H9 (cell line): Measurements from ENCODE around the gene DNASE1L2. TPM values are rescaled to one million over a fixed set of nuclear protein-coding genes. Genes with fewer than 3 reads are reported as not detected.

Source experiments
- DNase-seq: peaks from one replicate; pipeline ENCODE4 v3.0.0-alpha.2; 2017
- H2AFZ ChIP-seq: one replicate; pipeline ENCODE4 v1.6.1; 2013; ENCODE audit warnings: mild to moderate bottlenecking, low read length, control low read depth, moderate library complexity
- H2AK5ac ChIP-seq: 2 replicates; pipeline ENCODE4 v1.6.1; 2013; ENCODE audit warnings: low read length, control low read depth, mixed read lengths; ENCODE audit not compliant: insufficient read length
- H2BK120ac ChIP-seq: one replicate; pipeline ENCODE4 v1.6.1; 2013; ENCODE audit warnings: low read depth, mild to moderate bottlenecking, low read length, control low read depth, inconsistent platforms; ENCODE audit not compliant: poor library complexity, severe bottlenecking
- H2BK12ac ChIP-seq: 2 replicates; pipeline ENCODE4 v1.6.1; 2013; ENCODE audit warnings: low read length, control low read depth, mixed read lengths, low read depth; ENCODE audit not compliant: insufficient read length
- H2BK15ac ChIP-seq: 2 replicates; pipeline ENCODE4 v1.6.1; 2013; ENCODE audit warnings: low read depth, low read length, control low read depth
- H2BK20ac ChIP-seq: one replicate; pipeline ENCODE4 v1.6.1; 2013; ENCODE audit warnings: low read depth, mild to moderate bottlenecking, low read length, control low read depth, inconsistent platforms; ENCODE audit not compliant: poor library complexity, severe bottlenecking
- H2BK5ac ChIP-seq: 2 replicates; pipeline ENCODE4 v1.6.1; 2013; ENCODE audit warnings: low read length, control low read depth, mixed read lengths; ENCODE audit not compliant: insufficient read length
- H3K14ac ChIP-seq: 2 replicates; pipeline ENCODE4 v1.6.1; 2013; ENCODE audit warnings: low read length, control low read depth; ENCODE audit not compliant: insufficient read depth
- H3K18ac ChIP-seq: 2 replicates; pipeline ENCODE4 v1.6.1; 2013; ENCODE audit warnings: low read depth, mild to moderate bottlenecking, mixed read lengths, low read length, control low read depth; ENCODE audit not compliant: insufficient read length
- H3K23ac ChIP-seq: 2 replicates; pipeline ENCODE4 v1.6.1; 2013; ENCODE audit warnings: low read length, control low read depth, mixed read lengths, low read depth; ENCODE audit not compliant: insufficient read length
- H3K23me2 ChIP-seq: 2 replicates; pipeline ENCODE4 v1.6.1; 2013; ENCODE audit warnings: low read depth, mild to moderate bottlenecking, mixed read lengths, low read length, control low read depth; ENCODE audit not compliant: insufficient read length, poor library complexity, severe bottlenecking
- H3K27ac ChIP-seq: 2 replicates; pipeline ENCODE4 v1.5.1; 2013; ENCODE audit warnings: low read length, control low read depth, mixed read lengths, low read depth; ENCODE audit not compliant: insufficient read length
- H3K27me3 ChIP-seq: 2 replicates; pipeline ENCODE4 v1.6.1; 2013; ENCODE audit warnings: low read length, control low read depth, inconsistent platforms; ENCODE audit not compliant: insufficient read depth
- H3K4ac ChIP-seq: 2 replicates; pipeline ENCODE4 v1.6.1; 2013; ENCODE audit warnings: low read depth, mild to moderate bottlenecking, control low read depth, inconsistent platforms, low read length, moderate library complexity
- H3K4me1 ChIP-seq: 2 replicates; pipeline ENCODE4 v1.6.1; 2013; ENCODE audit warnings: low read length, control low read depth, inconsistent platforms; ENCODE audit not compliant: insufficient read depth
- H3K4me2 ChIP-seq: 2 replicates; pipeline ENCODE4 v1.6.1; 2013; ENCODE audit warnings: low read length, control low read depth, mixed read lengths; ENCODE audit not compliant: insufficient read length, insufficient read depth
- H3K56ac ChIP-seq: 2 replicates; pipeline ENCODE4 v1.6.1; 2013; ENCODE audit warnings: low read depth, mild to moderate bottlenecking, mixed read lengths, low read length, control low read depth; ENCODE audit not compliant: insufficient read length
- H3K79me1 ChIP-seq: 2 replicates; pipeline ENCODE4 v1.6.1; 2013; ENCODE audit warnings: low read depth, mild to moderate bottlenecking, moderate library complexity, low read length, control low read depth, inconsistent platforms; ENCODE audit not compliant: insufficient read depth, poor library complexity, severe bottlenecking
- H3K79me2 ChIP-seq: 2 replicates; pipeline ENCODE4 v1.6.1; 2013; ENCODE audit warnings: low read length, control low read depth, inconsistent platforms; ENCODE audit not compliant: insufficient read depth
- H3K9ac ChIP-seq: 2 replicates; pipeline ENCODE4 v1.6.1; 2013; ENCODE audit warnings: low read length, control low read depth, mixed read lengths; ENCODE audit not compliant: insufficient read length; ENCODE audit errors: extremely low read depth
- H3K9me3 ChIP-seq: one replicate; pipeline ENCODE4 v1.6.1; 2013; ENCODE audit warnings: low read depth, low read length, inconsistent platforms; ENCODE audit not compliant: control insufficient read depth
- H3T11ph ChIP-seq: one replicate; pipeline ENCODE4 v1.6.1; 2013; ENCODE audit warnings: mild to moderate bottlenecking, low read length, control low read depth, inconsistent platforms
- H4K20me1 ChIP-seq: one replicate; pipeline ENCODE4 v1.6.1; 2013; ENCODE audit not compliant: control insufficient read depth, insufficient read length, insufficient read depth
- H4K5ac ChIP-seq: 2 replicates; pipeline ENCODE4 v1.6.1; 2013; ENCODE audit warnings: low read depth, mild to moderate bottlenecking, mixed read lengths, low read length, control low read depth; ENCODE audit not compliant: insufficient read length
- H4K8ac ChIP-seq: replicated peaks from 2 replicates; pipeline ENCODE4 v1.6.1; 2013; ENCODE audit warnings: low read length, control low read depth, mixed read lengths, low read depth; ENCODE audit not compliant: insufficient read length
- H4K91ac ChIP-seq: 2 replicates; pipeline ENCODE4 v1.6.1; 2013; ENCODE audit warnings: low read depth, mild to moderate bottlenecking, moderate library complexity, mixed read lengths, low read length, control low read depth; ENCODE audit not compliant: insufficient read length
- H3K27ac Mint-ChIP-seq, 3 experiments: 2 replicates in 2 of 3; 3 replicates in 1 of 3; pipeline ENCODE4 v1.8.0; 2020 to 2021; ENCODE audit warnings: mixed read lengths in 3 of 3, mild to moderate bottlenecking in 1 of 3, moderate library complexity in 1 of 3
- H3K27me3 Mint-ChIP-seq: 2 replicates; pipeline ENCODE4 v1.8.0; 2021; ENCODE audit warnings: low read depth, mild to moderate bottlenecking, moderate library complexity, mixed read lengths
- H3K36me3 Mint-ChIP-seq, 3 experiments: 2 replicates in 2 of 3; 3 replicates in 1 of 3; pipeline ENCODE4 v1.8.0; 2020 to 2021; ENCODE audit warnings: low read depth in 3 of 3, mixed read lengths in 3 of 3; ENCODE audit not compliant: insufficient read depth in 1 of 3
- H3K4me1 Mint-ChIP-seq, 2 experiments: 2 replicates each; pipeline ENCODE4 v1.8.0; 2020; ENCODE audit warnings: mixed read lengths in 2 of 2
- H3K4me3 Mint-ChIP-seq, 2 experiments: 2 replicates in 1 of 2; 3 replicates in 1 of 2; pipeline ENCODE4 v1.8.0; 2020 to 2021; ENCODE audit warnings: mild to moderate bottlenecking in 2 of 2, mixed read lengths in 2 of 2, moderate library complexity in 1 of 2
- H3K9me3 Mint-ChIP-seq, 2 experiments: 2 replicates in 1 of 2; 3 replicates in 1 of 2; pipeline ENCODE4 v1.8.0; 2020; ENCODE audit warnings: mild to moderate bottlenecking in 2 of 2, mixed read lengths in 2 of 2, moderate library complexity in 1 of 2
- CTCF ChIP-seq: fragments of 200-600 bp; sonication (generic); conservative IDR thresholded peaks from 3 replicates; pipeline ENCODE4 v1.8.0; 2021; ENCODE audit warnings: antibody characterized with exemption, mild to moderate bottlenecking
- WGBS: extraction: QIAGEN DNeasy Blood & Tissue Kit; methylation state at CpG from one replicate; pipeline ENCODE4 v1.1.7; 2013; ENCODE audit warnings: missing lambda C conversion rate, low lambda C conversion rate, mixed read lengths; ENCODE audit not compliant: insufficient read length; ENCODE audit errors: extremely low coverage; 5-methylcytosine and 5-hydroxymethylcytosine counted together
- total RNA-seq: library from RNA; stranded (reverse); gene quantifications from 2 replicates; pipeline ENCODE4 v1.2.1, GENCODE V29; 2021

The DNASE1L2 gene
- total RNA-seq, 1 experiment from 2014 or later: 2.5 TPM

- Histone ChIP-seq H3K9me3 (no peaks in the 10 kb centered on the region), H2AK5ac (no peak overlapping the region), H3K18ac (no peak overlapping the region), H3K4me2 (no peak overlapping the region), H3K56ac (no peak overlapping the region), H2BK5ac (no peak overlapping the region), H3K14ac (no peak overlapping the region), H2BK12ac (no peak overlapping the region), H4K91ac (no peak overlapping the region), H4K8ac (no peak overlapping the region), H3K9ac (no peak overlapping the region), H2BK15ac (no peak overlapping the region), H2BK20ac (no peak overlapping the region), H3K23ac (no peak overlapping the region), H3K79me2 (no peaks in the 10 kb centered on the region), H2BK120ac (no peak overlapping the region), H4K5ac (no peak overlapping the region), H4K20me1 (no peaks in the 10 kb centered on the region), H3K27me3 (peaks cover 8% of the 10 kb centered on the region; the same call in 1 of the 2 replicates), H3K4me1 (no peaks in the 10 kb centered on the region), H3K79me1 (no peaks in the 10 kb centered on the region), H3K4ac (no peak overlapping the region), H2AFZ (no peak overlapping the region), H3K27ac (no peak overlapping the region), H3K23me2 (peaks cover 8% of the 10 kb centered on the region), H3T11ph (no peak overlapping the region)
- Mint-ChIP-seq H3K27me3 (peaks cover 67% of the 10 kb centered on the region), H3K9me3 (peaks cover 0 to 9% of the 10 kb centered on the region in 2 experiments; a peak in 1 of 5 replicates), H3K36me3 (no peaks in the 10 kb centered on the region), H3K27ac (no peak overlapping the region), H3K4me1 (peaks cover 7 to 8% of the 10 kb centered on the region in 2 experiments; a peak in 3 of 4 replicates), H3K4me3 (no peak overlapping the region)
- no CpG with 5 or more reads among the region's 14 CpGs for WGBS
- DNase-seq: no peak
- no peak for TF ChIP-seq CTCF
Measured at GRCh38 chr16:2199621-2200139, 36.6 kb upstream of the DNASE1L2 start.
